HEK293 (cell line): ENCODE results near the gene TMEM170A.
A peak's percentile ranks its signal among the peaks of the same experiment; 100 is the strongest.

Source experiments
- KLF16 ChIP-seq: fragments of 450-650 bp; formaldehyde crosslinking; IDR thresholded peaks from 2 replicates; pipeline ENCODE4 v1.5.1; 2017; ENCODE audit warnings: missing biosample characterization, missing genetic modification characterization
- KLF8 ChIP-seq: fragments of 450-650 bp; formaldehyde crosslinking; IDR thresholded peaks from 2 replicates; pipeline ENCODE4 v1.5.1; 2016; ENCODE audit warnings: missing biosample characterization, missing genetic modification characterization
- PRDM1 ChIP-seq: fragments of 450-650 bp; formaldehyde crosslinking; IDR thresholded peaks from 2 replicates; pipeline ENCODE4; 2016; ENCODE audit warnings: missing biosample characterization, missing genetic modification characterization
- ZNF335 ChIP-seq: fragments of 450-650 bp; formaldehyde crosslinking; conservative IDR thresholded peaks from 2 replicates; pipeline ENCODE4 v1.5.1; 2016; ENCODE audit warnings: missing biosample characterization, missing genetic modification characterization
- ZNF561 ChIP-seq: fragments of 450-650 bp; IDR thresholded peaks from 2 replicates; pipeline ENCODE4 v1.5.1; 2018; ENCODE audit warnings: missing biosample characterization, missing genetic modification characterization, borderline replicate concordance
- ZNF660 ChIP-seq: fragments of 450-650 bp; IDR thresholded peaks from 2 replicates; pipeline ENCODE4 v1.5.1; 2018; ENCODE audit warnings: missing biosample characterization, mild to moderate bottlenecking, missing genetic modification characterization
- ZNF76 ChIP-seq: fragments of 450-650 bp; formaldehyde crosslinking; IDR thresholded peaks from 2 replicates; pipeline ENCODE4; 2016; ENCODE audit warnings: low read depth, missing biosample characterization, missing genetic modification characterization, borderline replicate concordance
- TF ChIP-seq, protein P1 (sequence below): fragments of 450-650 bp; formaldehyde crosslinking; IDR thresholded peaks from 2 replicates; pipeline ENCODE4 v1.5.1; 2017; ENCODE audit warnings: missing biosample characterization, missing genetic modification characterization
- TF ChIP-seq, protein P2 (sequence below): fragments of 450-650 bp; formaldehyde crosslinking; optimal IDR thresholded peaks from 2 replicates; pipeline ENCODE3; 2016; ENCODE audit warnings: missing biosample characterization, mild to moderate bottlenecking, missing genetic modification characterization
- TF ChIP-seq, protein P3 (sequence below): fragments of 450-650 bp; formaldehyde crosslinking; IDR thresholded peaks from 2 replicates; pipeline ENCODE4 v1.5.1; 2016; ENCODE audit warnings: missing biosample characterization, missing genetic modification characterization
- TF ChIP-seq, protein P4 (sequence below): fragments of 450-650 bp; formaldehyde crosslinking; conservative IDR thresholded peaks from 2 replicates; pipeline ENCODE4 v1.5.1; 2016; ENCODE audit warnings: low read depth, missing biosample characterization, missing genetic modification characterization
- TF ChIP-seq, protein P5 (sequence below): fragments of 450-650 bp; formaldehyde crosslinking; IDR thresholded peaks from 2 replicates; pipeline ENCODE4 v1.5.1; 2016; ENCODE audit warnings: missing biosample characterization, missing genetic modification characterization
- TF ChIP-seq, protein P6 (sequence below): fragments of 450-650 bp; IDR thresholded peaks from 2 replicates; pipeline ENCODE4 v1.5.1; 2018; ENCODE audit warnings: missing biosample characterization, missing genetic modification characterization
- TF ChIP-seq, protein P7 (sequence below): sonication (generic); formaldehyde crosslinking; IDR thresholded peaks from 2 replicates; pipeline ENCODE4 v1.8.1; 2022; ENCODE audit warnings: mild to moderate bottlenecking, moderate library complexity, missing genetic modification reagents

Gene TMEM170A

DNA sequence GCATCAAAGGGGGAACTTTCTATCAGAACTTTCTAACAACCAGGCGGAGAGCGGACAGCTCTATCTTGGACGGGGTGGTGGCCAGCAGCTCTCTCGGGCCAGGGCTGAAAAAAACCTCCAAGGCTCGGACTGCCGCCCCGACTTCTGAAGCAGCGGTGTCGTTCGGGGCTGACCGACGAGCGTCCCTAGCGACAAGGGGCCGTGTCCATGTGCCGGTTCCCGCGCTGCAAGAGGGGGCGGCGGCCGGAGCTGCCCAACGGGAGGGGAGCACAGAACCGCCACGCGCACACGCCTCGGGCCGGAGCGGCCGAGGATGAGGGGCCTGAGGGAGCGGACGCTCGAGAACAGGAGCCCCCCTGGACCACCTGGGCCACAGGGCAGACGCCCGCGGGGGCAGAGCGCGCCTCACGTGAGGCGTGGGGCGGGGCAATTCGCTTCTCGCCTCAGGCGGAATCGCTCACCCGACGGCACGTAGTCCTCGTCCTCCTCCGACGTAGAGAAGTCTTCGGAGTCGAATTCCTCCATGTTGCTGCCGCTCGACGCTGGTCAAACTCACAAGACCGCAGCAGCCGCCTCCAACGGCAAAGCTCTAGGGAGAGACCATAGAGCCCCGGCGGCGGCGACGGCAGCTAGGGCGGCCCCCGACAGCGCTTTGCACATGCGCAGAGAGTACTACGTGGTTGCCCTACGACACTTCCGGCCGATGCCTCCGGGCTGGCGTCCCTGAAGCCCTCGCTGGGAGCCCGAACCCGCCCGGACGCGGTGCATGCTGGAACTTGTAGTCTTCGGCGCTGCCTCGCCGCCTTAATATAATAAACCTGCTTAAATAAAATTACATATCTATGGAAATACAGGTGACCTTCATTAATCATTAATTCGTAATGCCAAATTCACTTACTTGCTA lies 31.4 kb downstream of the TMEM170A start, which contains the start of gene CFDP1 (continued):
- peak; percentile 95 for TF ChIP-seq KLF16 (tag by site-specific recombination)
- TF ChIP-seq, protein P1, sequence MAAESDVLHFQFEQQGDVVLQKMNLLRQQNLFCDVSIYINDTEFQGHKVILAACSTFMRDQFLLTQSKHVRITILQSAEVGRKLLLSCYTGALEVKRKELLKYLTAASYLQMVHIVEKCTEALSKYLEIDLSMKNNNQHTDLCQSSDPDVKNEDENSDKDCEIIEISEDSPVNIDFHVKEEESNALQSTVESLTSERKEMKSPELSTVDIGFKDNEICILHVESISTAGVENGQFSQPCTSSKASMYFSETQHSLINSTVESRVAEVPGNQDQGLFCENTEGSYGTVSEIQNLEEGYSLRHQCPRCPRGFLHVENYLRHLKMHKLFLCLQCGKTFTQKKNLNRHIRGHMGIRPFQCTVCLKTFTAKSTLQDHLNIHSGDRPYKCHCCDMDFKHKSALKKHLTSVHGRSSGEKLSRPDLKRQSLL (tag by site-specific recombination) = peak; percentile 51; the same call in 1 of the 2 replicates
- TF ChIP-seq KLF8 (tag by site-specific recombination) = peak; percentile 64; the same call in 1 of the 2 replicates
- peak; percentile 89 for TF ChIP-seq ZNF76 (tag by site-specific recombination)
- TF ChIP-seq, protein P2, sequence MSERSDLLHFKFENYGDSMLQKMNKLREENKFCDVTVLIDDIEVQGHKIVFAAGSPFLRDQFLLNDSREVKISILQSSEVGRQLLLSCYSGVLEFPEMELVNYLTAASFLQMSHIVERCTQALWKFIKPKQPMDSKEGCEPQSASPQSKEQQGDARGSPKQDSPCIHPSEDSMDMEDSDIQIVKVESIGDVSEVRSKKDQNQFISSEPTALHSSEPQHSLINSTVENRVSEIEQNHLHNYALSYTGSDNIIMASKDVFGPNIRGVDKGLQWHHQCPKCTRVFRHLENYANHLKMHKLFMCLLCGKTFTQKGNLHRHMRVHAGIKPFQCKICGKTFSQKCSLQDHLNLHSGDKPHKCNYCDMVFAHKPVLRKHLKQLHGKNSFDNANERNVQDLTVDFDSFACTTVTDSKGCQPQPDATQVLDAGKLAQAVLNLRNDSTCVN (tag by site-specific recombination) = peak; percentile 73
- TF ChIP-seq ZNF561 (tag by site-specific recombination) = 0 out of 2 replicates have a peak, but pooled peaks have one; percentile 54
- peak; percentile 99 for TF ChIP-seq ZNF335 (tag by site-specific recombination)
- TF ChIP-seq, protein P3, sequence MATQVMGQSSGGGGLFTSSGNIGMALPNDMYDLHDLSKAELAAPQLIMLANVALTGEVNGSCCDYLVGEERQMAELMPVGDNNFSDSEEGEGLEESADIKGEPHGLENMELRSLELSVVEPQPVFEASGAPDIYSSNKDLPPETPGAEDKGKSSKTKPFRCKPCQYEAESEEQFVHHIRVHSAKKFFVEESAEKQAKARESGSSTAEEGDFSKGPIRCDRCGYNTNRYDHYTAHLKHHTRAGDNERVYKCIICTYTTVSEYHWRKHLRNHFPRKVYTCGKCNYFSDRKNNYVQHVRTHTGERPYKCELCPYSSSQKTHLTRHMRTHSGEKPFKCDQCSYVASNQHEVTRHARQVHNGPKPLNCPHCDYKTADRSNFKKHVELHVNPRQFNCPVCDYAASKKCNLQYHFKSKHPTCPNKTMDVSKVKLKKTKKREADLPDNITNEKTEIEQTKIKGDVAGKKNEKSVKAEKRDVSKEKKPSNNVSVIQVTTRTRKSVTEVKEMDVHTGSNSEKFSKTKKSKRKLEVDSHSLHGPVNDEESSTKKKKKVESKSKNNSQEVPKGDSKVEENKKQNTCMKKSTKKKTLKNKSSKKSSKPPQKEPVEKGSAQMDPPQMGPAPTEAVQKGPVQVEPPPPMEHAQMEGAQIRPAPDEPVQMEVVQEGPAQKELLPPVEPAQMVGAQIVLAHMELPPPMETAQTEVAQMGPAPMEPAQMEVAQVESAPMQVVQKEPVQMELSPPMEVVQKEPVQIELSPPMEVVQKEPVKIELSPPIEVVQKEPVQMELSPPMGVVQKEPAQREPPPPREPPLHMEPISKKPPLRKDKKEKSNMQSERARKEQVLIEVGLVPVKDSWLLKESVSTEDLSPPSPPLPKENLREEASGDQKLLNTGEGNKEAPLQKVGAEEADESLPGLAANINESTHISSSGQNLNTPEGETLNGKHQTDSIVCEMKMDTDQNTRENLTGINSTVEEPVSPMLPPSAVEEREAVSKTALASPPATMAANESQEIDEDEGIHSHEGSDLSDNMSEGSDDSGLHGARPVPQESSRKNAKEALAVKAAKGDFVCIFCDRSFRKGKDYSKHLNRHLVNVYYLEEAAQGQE (tag by site-specific recombination) = peak; percentile 44
- TF ChIP-seq, protein P4, sequence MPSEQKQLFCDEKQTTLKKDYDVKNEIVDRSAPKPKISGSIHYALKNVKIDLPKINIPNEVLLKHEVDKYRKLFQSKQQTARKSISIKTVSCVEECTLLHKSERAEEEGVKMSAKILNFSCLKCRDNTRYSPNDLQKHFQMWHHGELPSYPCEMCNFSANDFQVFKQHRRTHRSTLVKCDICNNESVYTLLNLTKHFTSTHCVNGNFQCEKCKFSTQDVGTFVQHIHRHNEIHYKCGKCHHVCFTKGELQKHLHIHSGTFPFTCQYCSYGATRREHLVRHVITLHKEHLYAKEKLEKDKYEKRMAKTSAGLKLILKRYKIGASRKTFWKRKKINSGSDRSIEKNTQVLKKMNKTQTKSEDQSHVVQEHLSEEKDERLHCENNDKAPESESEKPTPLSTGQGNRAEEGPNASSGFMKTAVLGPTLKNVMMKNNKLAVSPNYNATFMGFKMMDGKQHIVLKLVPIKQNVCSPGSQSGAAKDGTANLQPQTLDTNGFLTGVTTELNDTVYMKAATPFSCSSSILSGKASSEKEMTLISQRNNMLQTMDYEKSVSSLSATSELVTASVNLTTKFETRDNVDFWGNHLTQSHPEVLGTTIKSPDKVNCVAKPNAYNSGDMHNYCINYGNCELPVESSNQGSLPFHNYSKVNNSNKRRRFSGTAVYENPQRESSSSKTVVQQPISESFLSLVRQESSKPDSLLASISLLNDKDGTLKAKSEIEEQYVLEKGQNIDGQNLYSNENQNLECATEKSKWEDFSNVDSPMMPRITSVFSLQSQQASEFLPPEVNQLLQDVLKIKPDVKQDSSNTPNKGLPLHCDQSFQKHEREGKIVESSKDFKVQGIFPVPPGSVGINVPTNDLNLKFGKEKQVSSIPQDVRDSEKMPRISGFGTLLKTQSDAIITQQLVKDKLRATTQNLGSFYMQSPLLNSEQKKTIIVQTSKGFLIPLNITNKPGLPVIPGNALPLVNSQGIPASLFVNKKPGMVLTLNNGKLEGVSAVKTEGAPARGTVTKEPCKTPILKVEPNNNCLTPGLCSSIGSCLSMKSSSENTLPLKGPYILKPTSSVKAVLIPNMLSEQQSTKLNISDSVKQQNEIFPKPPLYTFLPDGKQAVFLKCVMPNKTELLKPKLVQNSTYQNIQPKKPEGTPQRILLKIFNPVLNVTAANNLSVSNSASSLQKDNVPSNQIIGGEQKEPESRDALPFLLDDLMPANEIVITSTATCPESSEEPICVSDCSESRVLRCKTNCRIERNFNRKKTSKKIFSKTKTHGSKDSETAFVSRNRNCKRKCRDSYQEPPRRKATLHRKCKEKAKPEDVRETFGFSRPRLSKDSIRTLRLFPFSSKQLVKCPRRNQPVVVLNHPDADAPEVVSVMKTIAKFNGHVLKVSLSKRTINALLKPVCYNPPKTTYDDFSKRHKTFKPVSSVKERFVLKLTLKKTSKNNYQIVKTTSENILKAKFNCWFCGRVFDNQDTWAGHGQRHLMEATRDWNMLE (tag by site-specific recombination) = peak; percentile 38; the same call in 1 of the 2 replicates
- TF ChIP-seq PRDM1 (tag by site-specific recombination) = peak; percentile 27
- 0 out of 2 replicates have a peak, but pooled peaks have one; percentile 35 for TF ChIP-seq ZNF660 (tag by site-specific recombination)
- TF ChIP-seq, protein P5, sequence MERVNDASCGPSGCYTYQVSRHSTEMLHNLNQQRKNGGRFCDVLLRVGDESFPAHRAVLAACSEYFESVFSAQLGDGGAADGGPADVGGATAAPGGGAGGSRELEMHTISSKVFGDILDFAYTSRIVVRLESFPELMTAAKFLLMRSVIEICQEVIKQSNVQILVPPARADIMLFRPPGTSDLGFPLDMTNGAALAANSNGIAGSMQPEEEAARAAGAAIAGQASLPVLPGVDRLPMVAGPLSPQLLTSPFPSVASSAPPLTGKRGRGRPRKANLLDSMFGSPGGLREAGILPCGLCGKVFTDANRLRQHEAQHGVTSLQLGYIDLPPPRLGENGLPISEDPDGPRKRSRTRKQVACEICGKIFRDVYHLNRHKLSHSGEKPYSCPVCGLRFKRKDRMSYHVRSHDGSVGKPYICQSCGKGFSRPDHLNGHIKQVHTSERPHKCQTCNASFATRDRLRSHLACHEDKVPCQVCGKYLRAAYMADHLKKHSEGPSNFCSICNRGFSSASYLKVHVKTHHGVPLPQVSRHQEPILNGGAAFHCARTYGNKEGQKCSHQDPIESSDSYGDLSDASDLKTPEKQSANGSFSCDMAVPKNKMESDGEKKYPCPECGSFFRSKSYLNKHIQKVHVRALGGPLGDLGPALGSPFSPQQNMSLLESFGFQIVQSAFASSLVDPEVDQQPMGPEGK (tag by site-specific recombination) = peak; percentile 93
- TF ChIP-seq, protein P6, sequence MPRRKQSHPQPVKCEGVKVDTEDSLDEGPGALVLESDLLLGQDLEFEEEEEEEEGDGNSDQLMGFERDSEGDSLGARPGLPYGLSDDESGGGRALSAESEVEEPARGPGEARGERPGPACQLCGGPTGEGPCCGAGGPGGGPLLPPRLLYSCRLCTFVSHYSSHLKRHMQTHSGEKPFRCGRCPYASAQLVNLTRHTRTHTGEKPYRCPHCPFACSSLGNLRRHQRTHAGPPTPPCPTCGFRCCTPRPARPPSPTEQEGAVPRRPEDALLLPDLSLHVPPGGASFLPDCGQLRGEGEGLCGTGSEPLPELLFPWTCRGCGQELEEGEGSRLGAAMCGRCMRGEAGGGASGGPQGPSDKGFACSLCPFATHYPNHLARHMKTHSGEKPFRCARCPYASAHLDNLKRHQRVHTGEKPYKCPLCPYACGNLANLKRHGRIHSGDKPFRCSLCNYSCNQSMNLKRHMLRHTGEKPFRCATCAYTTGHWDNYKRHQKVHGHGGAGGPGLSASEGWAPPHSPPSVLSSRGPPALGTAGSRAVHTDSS (tag by site-specific recombination) = 0 out of 2 replicates have a peak, but pooled peaks have one; percentile 37
- TF ChIP-seq, protein P7, sequence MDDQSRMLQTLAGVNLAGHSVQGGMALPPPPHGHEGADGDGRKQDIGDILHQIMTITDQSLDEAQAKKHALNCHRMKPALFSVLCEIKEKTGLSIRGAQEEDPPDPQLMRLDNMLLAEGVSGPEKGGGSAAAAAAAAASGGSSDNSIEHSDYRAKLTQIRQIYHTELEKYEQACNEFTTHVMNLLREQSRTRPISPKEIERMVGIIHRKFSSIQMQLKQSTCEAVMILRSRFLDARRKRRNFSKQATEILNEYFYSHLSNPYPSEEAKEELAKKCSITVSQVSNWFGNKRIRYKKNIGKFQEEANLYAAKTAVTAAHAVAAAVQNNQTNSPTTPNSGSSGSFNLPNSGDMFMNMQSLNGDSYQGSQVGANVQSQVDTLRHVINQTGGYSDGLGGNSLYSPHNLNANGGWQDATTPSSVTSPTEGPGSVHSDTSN (CRISPR knock-in tag) = 0 out of 2 replicates have a peak, but pooled peaks have one; percentile 62
